GM18858 (cell line): ENCODE data around the gene RABEP2.
A peak's percentile ranks its signal among the peaks of the same experiment; 100 is the strongest.
"Not testable (repeated sequence)": the region's sequence is repeated elsewhere in the genome, so short reads cannot be mapped to it uniquely, and the experiment has no call there.

Experiments used
- ATAC-seq: cut with Tn5 transposase; IDR thresholded peaks from one replicate; pipeline ENCODE4 v1.9.1; 2021; ENCODE audit not compliant: unreplicated experiment

RABEP2 gene

DNA sequence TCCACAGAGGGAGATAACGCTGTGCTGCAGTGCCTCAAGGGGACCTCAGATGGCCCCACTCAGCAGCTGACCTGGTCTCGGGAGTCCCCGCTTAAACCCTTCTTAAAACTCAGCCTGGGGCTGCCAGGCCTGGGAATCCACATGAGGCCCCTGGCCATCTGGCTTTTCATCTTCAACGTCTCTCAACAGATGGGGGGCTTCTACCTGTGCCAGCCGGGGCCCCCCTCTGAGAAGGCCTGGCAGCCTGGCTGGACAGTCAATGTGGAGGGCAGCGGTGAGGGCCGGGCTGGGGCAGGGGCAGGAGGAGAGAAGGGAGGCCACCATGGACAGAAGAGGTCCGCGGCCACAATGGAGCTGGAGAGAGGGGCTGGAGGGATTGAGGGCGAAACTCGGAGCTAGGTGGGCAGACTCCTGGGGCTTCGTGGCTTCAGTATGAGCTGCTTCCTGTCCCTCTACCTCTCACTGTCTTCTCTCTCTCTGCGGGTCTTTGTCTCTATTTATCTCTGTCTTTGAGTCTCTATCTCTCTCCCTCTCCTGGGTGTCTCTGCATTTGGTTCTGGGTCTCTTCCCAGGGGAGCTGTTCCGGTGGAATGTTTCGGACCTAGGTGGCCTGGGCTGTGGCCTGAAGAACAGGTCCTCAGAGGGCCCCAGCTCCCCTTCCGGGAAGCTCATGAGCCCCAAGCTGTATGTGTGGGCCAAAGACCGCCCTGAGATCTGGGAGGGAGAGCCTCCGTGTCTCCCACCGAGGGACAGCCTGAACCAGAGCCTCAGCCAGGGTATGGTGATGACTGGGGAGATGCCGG is 7.5 kb upstream of the RABEP2 start:
- no peak for ATAC-seq

- ATAC-seq, result no peak
These were observed 6.8 kb upstream of the RABEP2 start, which contains the start of gene CD19 for GRCh38 chr16:28931801-28932225. Gene CD19, plus strand, starts transcription at chr16:28931971. Its CDS starts 30 bp downstream, at chr16:28932001.

DNA sequence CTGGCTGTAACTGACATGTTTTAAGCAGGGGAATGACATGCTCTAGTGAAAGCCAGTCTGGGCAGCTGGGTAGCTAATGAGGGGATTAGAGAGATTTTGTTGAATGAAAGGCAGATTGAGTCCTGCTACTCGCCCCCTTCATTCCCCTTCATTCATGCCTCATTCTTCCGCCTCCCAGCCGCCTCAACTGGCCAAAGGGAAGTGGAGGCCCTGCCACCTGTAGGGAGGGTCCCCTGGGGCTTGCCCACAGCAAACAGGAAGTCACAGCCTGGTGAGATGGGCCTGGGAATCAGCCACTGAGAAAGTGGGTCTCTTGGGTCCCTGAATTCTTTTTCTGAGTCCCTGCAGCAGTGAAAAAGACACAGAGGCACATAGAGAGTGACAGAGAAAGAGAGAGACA is 5.6 kb upstream of the RABEP2 start:
- no peak for ATAC-seq

- ATAC-seq, result no peak
These were observed 5.2 kb upstream of the RABEP2 start for GRCh38 chr16:28930203-28930602.

DNA sequence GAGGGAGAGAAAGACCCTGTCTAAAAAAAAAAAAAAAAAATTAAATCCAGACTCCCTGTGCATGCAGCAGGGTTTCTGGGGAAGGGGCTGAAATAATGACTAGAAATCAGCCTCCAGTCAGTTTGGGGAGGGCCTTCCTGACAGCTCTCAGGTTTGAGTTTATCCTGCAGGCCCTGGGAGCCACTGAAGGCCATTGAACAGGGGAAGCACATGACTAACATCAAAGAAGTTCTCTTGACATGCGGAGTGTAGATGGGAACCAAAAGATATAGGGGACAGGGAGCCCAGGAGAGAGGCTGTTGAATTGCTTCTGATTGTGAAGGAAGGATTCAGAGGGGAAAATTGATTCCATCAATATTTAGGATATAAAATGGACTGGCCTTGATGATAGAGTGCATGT is 2.8 kb upstream of the RABEP2 start:
- ATAC-seq, result no peak

DNA sequence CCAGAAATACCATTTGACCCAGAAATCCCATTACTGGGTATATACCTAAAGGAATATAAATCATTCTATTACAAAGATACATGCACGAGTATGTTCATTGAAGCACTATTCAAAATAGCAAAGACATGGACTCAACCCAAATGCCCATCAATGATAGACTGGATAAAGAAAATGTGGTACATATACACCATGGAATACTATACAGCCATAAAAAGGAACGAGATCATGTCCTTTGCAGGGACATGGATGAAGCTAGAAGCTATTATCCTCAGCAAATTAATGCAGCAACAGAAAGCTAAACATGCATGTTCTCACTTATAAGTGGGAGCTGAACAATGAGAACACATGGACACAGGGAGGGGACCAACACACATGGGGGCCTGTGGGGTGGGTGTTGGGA is 1.2 kb upstream of the RABEP2 start:
- not testable (repeated sequence) for ATAC-seq

DNA sequence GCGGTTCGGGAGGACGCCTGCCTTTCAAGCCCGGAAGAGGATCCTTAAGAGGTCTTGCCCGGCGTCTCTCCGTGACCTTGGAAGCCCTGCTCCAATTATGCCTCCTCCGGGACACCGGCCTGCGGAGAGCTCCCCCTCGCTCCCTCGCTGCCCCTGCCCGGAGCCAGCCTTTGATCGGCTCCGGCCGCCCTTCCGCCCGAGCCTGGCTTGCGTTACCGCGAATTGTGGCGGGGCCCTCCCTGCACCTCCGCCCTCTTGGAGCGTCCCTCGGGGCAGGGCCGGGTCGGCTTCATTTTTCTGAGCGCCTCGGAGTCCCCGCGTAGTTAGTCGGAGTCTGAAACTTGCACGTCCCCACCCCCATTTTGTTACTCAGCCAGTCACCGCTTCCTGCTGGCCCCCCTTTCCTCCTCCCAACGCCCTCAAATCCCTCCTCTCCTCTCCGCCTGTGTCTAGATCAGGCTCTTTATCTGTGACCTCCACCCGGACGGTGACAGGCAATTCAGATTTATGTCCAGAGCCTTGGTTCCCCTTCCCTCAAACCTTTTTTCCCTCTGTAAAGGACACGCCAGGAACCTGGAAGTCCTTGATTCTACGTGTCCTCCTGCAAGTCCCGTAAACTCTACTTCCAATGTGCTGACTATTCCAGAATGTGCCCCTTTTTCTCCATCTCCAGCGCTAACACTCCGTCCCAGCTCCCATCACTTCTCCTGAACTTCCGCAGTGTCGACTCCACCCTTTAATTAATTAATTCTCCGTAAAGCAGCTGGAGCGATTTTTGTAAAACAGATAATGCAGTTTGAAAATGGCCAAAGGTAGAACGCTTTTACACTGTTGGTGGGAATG is 569 bp upstream of the RABEP2 start:
- ATAC-seq, result peak; percentile 16

- ATAC-seq, result no peak
These were observed 658 bp downstream of the RABEP2 start for GRCh38 chr16:28924399-28924761.

DNA sequence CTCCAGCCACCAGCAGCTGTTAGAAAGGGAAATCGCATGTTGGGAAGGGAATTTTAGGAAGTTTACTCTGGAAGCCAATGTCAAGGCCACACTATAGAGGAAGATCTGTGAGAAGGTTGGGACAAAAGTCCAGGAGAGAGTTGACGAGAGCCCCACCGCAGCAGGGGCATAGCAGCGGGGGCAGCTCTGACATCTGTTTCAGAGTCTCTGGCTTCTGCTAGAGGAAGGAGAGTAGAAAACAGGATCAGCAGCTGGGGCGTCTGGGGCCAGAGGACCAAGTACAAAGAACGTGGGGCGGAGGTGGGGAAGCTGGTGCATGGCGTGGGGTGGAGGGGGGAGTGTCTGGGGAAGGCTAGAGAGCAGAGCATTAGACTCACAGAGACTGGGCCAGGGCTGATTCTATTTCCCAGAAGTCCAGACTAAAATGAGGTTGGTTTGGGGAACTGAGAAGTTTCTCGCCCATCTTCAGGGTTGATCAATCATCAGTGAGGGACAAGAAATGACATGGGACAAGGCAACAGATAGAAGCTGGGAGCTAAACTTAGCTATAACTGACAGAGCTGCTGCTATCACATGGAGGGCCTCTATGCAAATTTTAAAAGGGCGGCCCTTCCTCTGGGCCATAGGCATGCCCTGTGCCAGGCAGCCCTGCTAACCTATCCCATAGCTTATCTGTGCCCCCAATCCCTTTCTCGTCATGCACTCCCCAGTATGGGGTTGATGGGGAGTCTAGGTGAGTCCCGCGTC is 1.2 kb downstream of the RABEP2 start:
- peak; percentile 50 for ATAC-seq

DNA sequence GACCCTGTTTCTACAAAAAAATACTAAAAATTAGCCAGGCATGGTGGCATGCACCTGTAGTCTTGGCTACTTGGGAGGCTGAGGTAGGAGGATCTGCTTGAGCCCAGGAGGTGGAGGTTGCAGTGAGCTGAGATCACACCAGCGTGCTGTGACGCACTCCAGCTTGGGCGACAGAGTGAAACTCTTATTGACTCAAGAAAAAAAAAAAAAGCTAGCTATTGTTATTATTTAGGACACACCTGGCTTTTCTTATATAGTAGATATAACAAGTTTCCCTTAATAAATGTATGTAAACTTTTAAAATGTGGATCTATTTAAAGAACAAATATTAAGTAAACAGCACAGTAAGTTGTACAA is 1.8 kb downstream of the RABEP2 start:
- no peak for ATAC-seq

DNA sequence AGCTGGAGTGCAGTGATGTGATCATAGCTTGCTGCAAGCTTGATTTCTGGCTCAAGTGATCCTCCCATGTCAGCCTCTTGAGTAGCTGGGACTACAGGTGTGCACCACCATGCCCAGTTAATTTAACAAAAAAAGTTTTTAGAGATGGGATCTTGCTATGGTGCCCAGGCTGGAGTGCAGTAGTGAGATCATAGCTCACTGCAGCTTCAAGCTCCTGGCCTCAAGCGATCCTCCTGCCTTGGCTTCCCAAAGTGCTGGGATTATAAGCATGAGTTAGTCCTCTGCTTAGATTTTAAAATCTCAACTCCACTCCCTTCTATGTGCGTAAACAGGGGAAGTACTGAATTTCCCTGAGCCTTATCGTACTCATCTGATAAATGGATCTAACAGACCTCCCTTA is 6.3 kb downstream of the RABEP2 start:
- ATAC-seq, result no peak

GRCh38 chr16:28917095-28917494 is 7.9 kb downstream of the RABEP2 start:
- ATAC-seq, result no peak

DNA sequence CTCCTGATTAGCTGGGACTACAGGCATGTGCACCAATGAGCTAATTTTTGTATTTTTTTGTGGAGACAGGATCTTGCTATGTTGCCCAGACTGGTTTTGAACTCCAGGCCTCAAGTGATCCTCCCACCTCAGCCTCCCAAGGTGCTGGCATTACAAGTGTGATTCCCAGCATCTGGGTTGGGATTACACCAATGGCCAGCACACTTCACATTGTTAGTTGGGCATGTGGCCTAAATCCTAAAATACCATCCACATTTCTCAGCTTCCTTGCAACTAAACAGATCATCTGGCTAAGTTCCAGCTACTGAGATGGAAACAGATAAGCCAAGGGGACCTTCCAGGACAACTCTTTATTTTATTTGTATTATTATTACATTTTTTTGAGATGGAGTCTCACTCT is 9.9 kb downstream of the RABEP2 start:
- no peak for ATAC-seq

- ATAC-seq, result no peak
These were observed 10.9 kb downstream of the RABEP2 start for GRCh38 chr16:28913946-28914724.

DNA sequence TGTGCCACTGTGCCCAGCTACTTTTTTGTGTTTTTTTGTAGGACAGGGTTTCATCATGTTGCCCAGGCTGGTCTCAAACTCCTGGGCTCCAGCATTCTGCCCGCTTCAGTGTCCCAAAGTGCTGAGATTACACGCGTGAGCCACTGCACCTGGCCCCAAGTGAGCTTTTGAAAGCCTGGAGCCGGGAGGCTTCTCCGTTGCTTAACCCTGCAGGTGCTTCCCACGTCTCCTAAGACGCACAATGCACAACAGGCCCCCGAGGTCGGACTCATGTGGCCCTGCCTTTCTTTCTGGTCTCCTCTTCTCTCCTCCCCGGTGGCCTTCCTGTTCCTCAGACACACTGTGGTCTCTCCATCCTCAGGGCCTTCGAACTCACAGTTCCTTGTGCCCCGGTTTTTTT is 12.5 kb downstream of the RABEP2 start:
- ATAC-seq, result no peak

DNA sequence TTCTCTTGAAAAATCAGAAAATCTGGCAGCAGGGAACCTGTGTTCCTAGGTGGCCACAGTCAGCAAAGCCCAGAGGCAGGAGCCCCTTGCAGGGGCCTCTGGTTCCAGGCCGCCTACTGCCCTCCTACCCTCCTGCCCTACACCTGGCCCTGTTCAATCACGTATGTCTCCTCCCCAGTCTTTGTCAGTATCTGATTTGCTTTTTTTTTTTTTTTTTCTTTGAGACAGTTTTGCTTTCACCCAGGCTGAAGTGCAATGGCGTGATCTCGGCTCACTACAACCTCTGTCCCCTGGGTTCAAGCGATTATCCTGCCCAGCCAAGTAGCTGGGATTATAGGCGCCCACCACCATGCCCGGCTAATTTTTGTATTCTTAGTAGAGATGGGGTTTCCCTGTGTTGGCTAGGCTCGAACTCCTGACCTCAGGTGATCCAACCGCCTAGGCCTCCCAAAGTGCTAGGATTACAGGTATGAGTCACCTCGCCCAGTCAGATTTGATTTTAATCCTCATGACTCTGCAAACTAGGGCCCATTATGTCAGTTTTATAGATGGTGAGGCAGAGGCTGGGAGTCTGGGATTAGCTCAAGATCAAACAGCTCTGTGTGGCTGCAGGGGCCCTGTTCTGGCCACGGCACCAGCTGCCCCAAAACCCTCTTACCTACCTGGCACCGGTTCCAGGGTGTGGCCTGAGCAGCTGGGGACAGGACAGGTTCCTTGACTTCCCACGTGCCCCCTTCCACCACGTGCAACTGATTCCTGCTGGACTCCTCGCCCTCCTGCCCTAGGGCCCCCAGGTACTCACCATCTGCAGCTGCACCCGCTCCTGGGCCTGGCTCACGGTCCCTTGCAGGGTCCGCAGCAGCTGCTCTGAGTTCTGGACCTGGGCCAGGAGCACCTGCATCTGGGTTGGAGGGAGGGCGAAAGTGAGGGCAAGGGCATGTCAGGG is 14.7 kb downstream of the RABEP2 start:
- ATAC-seq, result no peak

- ATAC-seq, result no peak
These were observed 19.2 kb downstream of the RABEP2 start for GRCh38 chr16:28905800-28906372.

DNA sequence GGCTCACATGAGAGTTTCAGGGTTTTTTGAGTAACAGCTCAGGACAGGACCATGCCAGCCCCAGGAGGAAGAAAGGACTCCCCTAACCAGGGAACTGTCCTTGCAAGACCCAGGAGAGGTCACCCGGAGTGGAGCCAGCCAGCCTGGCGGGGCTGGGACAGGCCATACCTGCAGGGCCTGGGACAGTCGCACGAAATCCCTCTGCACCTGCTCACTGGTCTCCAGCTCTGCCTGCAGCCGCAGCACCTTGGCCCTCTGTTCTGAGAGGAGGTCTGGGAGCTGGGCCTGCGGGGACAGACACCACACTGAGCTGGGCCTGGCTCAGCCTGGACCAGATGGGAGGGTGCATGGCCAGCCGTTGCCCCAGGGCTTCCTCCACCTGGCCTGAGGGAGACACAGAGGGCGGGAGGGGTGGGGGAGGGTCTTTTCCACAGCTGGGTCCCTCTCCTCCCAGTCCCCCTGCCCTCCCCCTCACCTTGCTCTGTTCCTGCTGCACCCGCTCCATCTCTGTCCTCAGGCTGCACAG is 19.7 kb downstream of the RABEP2 start:
- no peak for ATAC-seq

GRCh38 chr16:28904828-28905227 is 20.2 kb downstream of the RABEP2 start:
- ATAC-seq, result no peak
